IPS-20b (cell line): Measurements from ENCODE around the gene CUL9.

Experiments
- H3K27ac ChIP-seq: one replicate; pipeline ENCODE4 v1.5.1; 2013; ENCODE audit warnings: low read length
- H3K27me3 ChIP-seq: 2 replicates; pipeline ENCODE4 v1.6.1; 2013; ENCODE audit warnings: mild to moderate bottlenecking, low read length, inconsistent platforms; ENCODE audit not compliant: insufficient read depth
- H3K36me3 ChIP-seq: 2 replicates; pipeline ENCODE4 v1.6.1; 2013; ENCODE audit warnings: low read depth, mild to moderate bottlenecking, inconsistent platforms, low read length, moderate library complexity; ENCODE audit not compliant: insufficient read depth
- H3K4me1 ChIP-seq: 2 replicates; pipeline ENCODE4 v1.6.1; 2013; ENCODE audit warnings: mild to moderate bottlenecking, control low read depth, inconsistent platforms, low read length, moderate library complexity; ENCODE audit not compliant: insufficient read depth
- H3K4me3 ChIP-seq: 2 replicates; pipeline ENCODE4 v1.5.1; 2013; ENCODE audit warnings: mild to moderate bottlenecking, low read length, inconsistent platforms
- H3K9ac ChIP-seq: 2 replicates; pipeline ENCODE4 v1.6.1; 2013; ENCODE audit warnings: low read depth, mild to moderate bottlenecking, inconsistent platforms, low read length, moderate library complexity
- H3K9me3 ChIP-seq: 2 replicates; pipeline ENCODE4 v1.6.1; 2013; ENCODE audit warnings: mild to moderate bottlenecking, low read depth, low read length, inconsistent platforms; ENCODE audit not compliant: insufficient read depth

Gene CUL9

DNA sequence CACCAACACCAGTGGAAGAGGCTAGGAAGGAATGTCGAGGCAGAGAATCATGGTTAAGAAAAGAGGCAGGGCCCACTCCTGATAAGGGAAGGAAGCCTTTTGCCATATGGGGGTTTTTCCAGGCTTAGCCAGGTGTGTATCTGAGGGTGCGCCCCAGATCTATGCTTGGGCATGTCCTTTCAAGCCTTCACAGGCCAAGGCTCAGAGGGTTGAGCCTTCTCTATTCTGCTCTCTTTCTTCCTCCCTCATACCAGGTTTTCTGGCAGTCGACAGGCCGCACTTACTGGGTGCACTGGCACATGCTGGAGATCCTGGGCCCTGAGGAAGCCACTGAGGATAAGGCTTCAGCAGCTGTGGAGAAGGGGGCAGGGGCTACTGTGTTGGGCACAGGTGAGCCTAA is 4.7 kb downstream of the CUL9 start:
- peaks cover 5% of the 10 kb centered on the region; the same call in 1 of the 2 replicates for H3K4me1 ChIP-seq

DNA sequence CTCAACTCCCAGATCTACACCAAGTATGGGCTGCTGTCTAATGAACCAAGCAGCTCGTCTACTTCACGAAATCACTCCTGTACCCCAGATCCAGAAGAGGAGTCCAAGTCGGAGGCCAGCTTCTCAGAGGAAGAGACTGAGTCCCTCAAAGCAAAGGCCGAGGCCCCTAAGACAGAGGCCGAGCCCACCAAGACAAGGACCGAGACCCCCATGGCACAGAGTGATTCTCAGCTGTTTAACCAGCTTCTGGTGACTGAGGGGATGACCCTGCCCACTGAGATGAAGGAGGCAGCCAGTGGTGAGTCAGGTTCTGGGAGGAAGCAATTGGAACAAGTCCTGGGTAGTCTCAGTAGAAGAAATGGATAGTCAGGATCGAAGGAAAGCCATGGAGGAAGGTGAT is 5.8 kb downstream of the CUL9 start:
- no peak overlapping the region for H3K27ac ChIP-seq
- H3K9me3 ChIP-seq = no peaks in the 10 kb centered on the region
- peaks cover 7% of the 10 kb centered on the region; the same call in 1 of the 2 replicates for H3K36me3 ChIP-seq

More for the DNA sequence above, 4.7 kb downstream of the CUL9 start:
- Histone ChIP-seq H3K36me3 (peaks cover 7% of the 10 kb centered on the region; the same call in 1 of the 2 replicates), H3K27ac (no peak overlapping the region), H3K9ac (no peak overlapping the region), H3K9me3 (no peaks in the 10 kb centered on the region), H3K27me3 (no peaks in the 10 kb centered on the region), H3K4me3 (no peak overlapping the region)

DNA sequence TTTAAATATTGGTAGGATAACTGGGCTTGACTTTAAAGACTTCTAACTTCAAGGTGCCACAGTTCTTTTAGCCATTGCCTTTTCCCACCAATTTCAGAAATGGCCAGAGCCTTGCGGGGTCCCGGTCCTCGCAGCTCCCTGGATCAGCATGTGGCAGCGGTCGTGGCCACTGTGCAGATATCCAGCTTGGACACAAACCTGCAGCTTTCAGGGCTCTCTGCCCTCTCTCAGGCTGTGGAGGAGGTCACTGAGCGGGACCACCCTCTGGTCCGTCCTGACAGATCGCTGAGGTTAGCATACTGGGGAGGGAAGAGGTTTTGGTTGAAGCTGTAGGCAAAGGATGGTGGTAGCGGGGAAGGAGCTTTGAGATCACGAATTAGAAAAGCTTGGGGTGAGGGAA is 6.4 kb downstream of the CUL9 start:
- Histone ChIP-seq H3K36me3 (peaks cover 7% of the 10 kb centered on the region; the same call in 1 of the 2 replicates), H3K9me3 (no peaks in the 10 kb centered on the region), H3K27ac (no peak overlapping the region), H3K4me3 (no peak overlapping the region), H3K9ac (no peak overlapping the region), H3K4me1 (no peaks in the 10 kb centered on the region), H3K27me3 (no peaks in the 10 kb centered on the region)

More for the DNA sequence above, 5.8 kb downstream of the CUL9 start:
- Histone ChIP-seq H3K9ac (no peak overlapping the region), H3K27me3 (no peaks in the 10 kb centered on the region), H3K4me3 (no peak overlapping the region), H3K4me1 (peaks cover 1% of the 10 kb centered on the region; the same call in 1 of the 2 replicates)

DNA sequence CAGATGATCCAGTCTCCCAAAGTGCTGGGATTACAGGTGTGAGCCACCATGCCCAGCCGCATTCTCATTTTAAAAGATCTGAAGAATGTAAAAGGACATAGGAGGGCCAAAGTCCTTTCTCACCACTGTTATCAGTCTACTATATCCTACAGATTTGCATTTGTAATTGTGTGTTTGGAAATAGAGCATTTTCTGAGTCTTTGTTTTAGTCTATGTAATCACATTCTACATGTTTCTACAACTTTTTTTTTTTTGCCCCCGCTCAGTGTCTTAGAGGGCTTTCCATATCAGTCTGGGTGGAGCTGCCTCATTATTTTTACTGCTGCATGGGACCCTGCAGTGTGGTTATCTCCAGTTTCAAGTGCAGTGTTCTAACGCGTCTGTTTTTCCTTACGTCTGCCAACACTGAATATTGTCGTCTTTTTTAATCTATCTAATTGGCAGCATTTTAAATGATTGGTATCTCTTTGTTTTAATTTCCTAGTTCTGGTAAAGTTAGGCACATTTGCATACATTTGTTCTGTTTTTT is 7.8 kb downstream of the CUL9 start:
- H3K36me3 ChIP-seq = peaks cover 7% of the 10 kb centered on the region; the same call in 1 of the 2 replicates
- H3K27ac ChIP-seq = no peak overlapping the region
- H3K4me3 ChIP-seq = no peak overlapping the region

GRCh38 chr6:43192911-43193310 is 10.9 kb downstream of the CUL9 start:
- Histone ChIP-seq H3K36me3 (no peaks in the 10 kb centered on the region), H3K27me3 (no peaks in the 10 kb centered on the region), H3K27ac (no peak overlapping the region), H3K4me1 (no peaks in the 10 kb centered on the region), H3K9me3 (no peaks in the 10 kb centered on the region), H3K9ac (no peak overlapping the region), H3K4me3 (no peak overlapping the region)

More for the DNA sequence above, 7.8 kb downstream of the CUL9 start:
- no peak overlapping the region for H3K9ac ChIP-seq
- H3K27me3 ChIP-seq = no peaks in the 10 kb centered on the region
- H3K4me1 ChIP-seq = no peaks in the 10 kb centered on the region
- no peaks in the 10 kb centered on the region for H3K9me3 ChIP-seq

GRCh38 chr6:43193929-43194328 is 11.9 kb downstream of the CUL9 start:
- no peaks in the 10 kb centered on the region for H3K4me1 ChIP-seq
- H3K27me3 ChIP-seq = no peaks in the 10 kb centered on the region
- no peaks in the 10 kb centered on the region for H3K9me3 ChIP-seq
- no peak overlapping the region for H3K9ac ChIP-seq
- H3K36me3 ChIP-seq = no peaks in the 10 kb centered on the region
- no peak overlapping the region for H3K4me3 ChIP-seq
- no peak overlapping the region for H3K27ac ChIP-seq

DNA sequence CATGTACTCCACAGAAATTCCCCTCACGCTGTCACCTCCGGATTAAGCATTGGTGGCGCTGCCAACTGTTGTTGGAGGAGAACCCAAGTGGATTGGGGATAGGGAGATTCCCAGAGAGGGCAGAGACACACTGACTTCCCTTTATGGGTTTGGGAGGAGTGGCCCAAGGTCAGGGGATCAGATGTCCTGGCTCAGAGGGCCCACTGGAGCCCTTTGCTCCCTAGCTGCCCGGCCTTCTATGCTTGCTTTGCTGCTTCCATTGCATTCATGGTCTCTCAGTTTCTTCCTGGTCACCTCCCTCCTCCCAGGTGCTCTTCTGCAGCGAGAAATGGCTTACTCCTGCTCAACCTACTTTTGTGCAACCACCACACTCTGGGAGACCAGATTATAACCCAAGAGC is 14.3 kb downstream of the CUL9 start:
- no peak overlapping the region for H3K4me3 ChIP-seq
- no peaks in the 10 kb centered on the region for H3K27me3 ChIP-seq
- H3K4me1 ChIP-seq = no peaks in the 10 kb centered on the region
- no peak overlapping the region for H3K27ac ChIP-seq
- H3K36me3 ChIP-seq = no peaks in the 10 kb centered on the region
- no peak overlapping the region for H3K9ac ChIP-seq
- H3K9me3 ChIP-seq = no peaks in the 10 kb centered on the region

GRCh38 chr6:43199912-43200311 is 17.9 kb downstream of the CUL9 start:
- H3K9ac ChIP-seq = no peak overlapping the region
- H3K27ac ChIP-seq = no peak overlapping the region
- no peak overlapping the region for H3K4me3 ChIP-seq
- H3K36me3 ChIP-seq = no peaks in the 10 kb centered on the region
- no peaks in the 10 kb centered on the region for H3K4me1 ChIP-seq
- no peaks in the 10 kb centered on the region for H3K27me3 ChIP-seq
- no peaks in the 10 kb centered on the region for H3K9me3 ChIP-seq

GRCh38 chr6:43200541-43200940 is 18.5 kb downstream of the CUL9 start:
- Histone ChIP-seq H3K36me3 (no peaks in the 10 kb centered on the region), H3K9me3 (no peaks in the 10 kb centered on the region), H3K27me3 (no peaks in the 10 kb centered on the region), H3K27ac (no peak overlapping the region), H3K4me3 (no peak overlapping the region), H3K4me1 (no peaks in the 10 kb centered on the region), H3K9ac (no peak overlapping the region)

GRCh38 chr6:43202451-43202850 is 20.5 kb downstream of the CUL9 start:
- no peak overlapping the region for H3K4me3 ChIP-seq

GRCh38 chr6:43203029-43203717 is 21.2 kb downstream of the CUL9 start:
- Histone ChIP-seq H3K4me3 (no peak overlapping the region), H3K9me3 (no peaks in the 10 kb centered on the region), H3K9ac (no peak overlapping the region), H3K27ac (no peak overlapping the region), H3K36me3 (no peaks in the 10 kb centered on the region), H3K4me1 (no peaks in the 10 kb centered on the region), H3K27me3 (no peaks in the 10 kb centered on the region)

More at GRCh38 chr6:43202451-43202850, 20.5 kb downstream of the CUL9 start:
- Histone ChIP-seq H3K27me3 (no peaks in the 10 kb centered on the region), H3K4me1 (no peaks in the 10 kb centered on the region), H3K36me3 (no peaks in the 10 kb centered on the region), H3K27ac (no peak overlapping the region), H3K9ac (no peak overlapping the region), H3K9me3 (no peaks in the 10 kb centered on the region)

DNA sequence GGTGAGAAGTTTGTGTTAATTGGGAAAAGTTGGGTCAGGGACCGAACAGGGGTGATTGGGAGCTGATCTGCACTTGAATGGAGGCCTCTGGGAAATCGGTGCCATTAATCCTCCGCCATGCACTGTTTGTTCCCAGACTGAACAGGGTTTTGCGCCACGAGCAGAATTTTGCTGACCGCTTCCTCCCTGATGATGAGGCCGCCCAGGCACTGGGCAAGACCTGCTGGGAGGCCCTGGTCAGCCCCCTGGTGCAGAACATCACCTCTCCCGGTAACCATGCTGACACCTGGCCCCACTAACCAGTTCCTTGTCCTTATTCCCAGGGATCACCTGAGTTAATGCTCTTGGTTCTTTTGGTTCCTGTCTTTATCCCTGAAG is 21.7 kb downstream of the CUL9 start:
- no peak overlapping the region for H3K4me3 ChIP-seq
- no peaks in the 10 kb centered on the region for H3K9me3 ChIP-seq
- H3K4me1 ChIP-seq = no peaks in the 10 kb centered on the region
- no peaks in the 10 kb centered on the region for H3K27me3 ChIP-seq
- H3K9ac ChIP-seq = no peak overlapping the region
- H3K36me3 ChIP-seq = no peaks in the 10 kb centered on the region
- H3K27ac ChIP-seq = no peak overlapping the region
